Right lobe of liver (tissue), 6 donors: ENCODE results near the gene AHI1. TPM values are rescaled to one million over a fixed set of nuclear protein-coding genes. Genes with fewer than 3 reads are reported as not detected.

Source experiments
- ATAC-seq, 4 donors: fragments of 200-7000 bp; cut with Tn5 transposase; one replicate each; pipeline ENCODE4 v1.9.1; 2020; ENCODE audit warnings: mild to moderate bottlenecking in 4 of 4, moderate library complexity in 4 of 4
- DNase-seq, 3 donors: peaks; one replicate each; pipeline ENCODE4 v3.0.0-alpha.2; 2020
- H3K27ac ChIP-seq, 3 donors: fragments of 200-600 bp; one replicate each; pipeline ENCODE4 v1.8.0; 2022
- H3K27me3 ChIP-seq, 2 donors: fragments of 200-600 bp; one replicate each; pipeline ENCODE4 v1.8.0; 2022
- H3K36me3 ChIP-seq, 4 donors: fragments of 200-600 bp; sonication (generic) in 1 of 4; one replicate each; pipeline versions ENCODE4 v1.5.1 to v1.8.0; 2017 to 2022; ENCODE audit warnings: control low read depth in 1 of 4
- H3K4me1 ChIP-seq, 4 donors: fragments of 200-600 bp; sonication (generic) in 1 of 4; one replicate each; pipeline versions ENCODE4 v1.5.1 to v1.8.0; 2017 to 2022; ENCODE audit warnings: control low read depth in 1 of 4
- H3K4me3 ChIP-seq, 3 donors: fragments of 200-600 bp; one replicate each; pipeline ENCODE4 v1.8.0; 2022
- H3K9me3 ChIP-seq, 4 donors: fragments of 200-600 bp; sonication (generic) in 1 of 4; one replicate each; pipeline versions ENCODE4 v1.5.1 to v1.8.0; 2017 to 2022; ENCODE audit warnings: control low read depth in 1 of 4
- CTCF ChIP-seq, 4 donors: fragments of 200-600 bp in 3 of 4; fragments of 450-650 bp in 1 of 4; IDR thresholded peaks; one replicate each; pipeline versions ENCODE4 v1.5.1 to v1.8.0; 2016 to 2022; ENCODE audit warnings: antibody characterized with exemption in 4 of 4, mild to moderate bottlenecking in 2 of 4
- POLR2A ChIP-seq: fragments of 450-650 bp; IDR thresholded peaks from one replicate; pipeline ENCODE4 v1.6.1; 2017; ENCODE audit warnings: antibody characterized with exemption, mild to moderate bottlenecking
- WGBS: methylation state at CpG from one replicate; pipeline ENCODE4 v1.1.6; 2018; ENCODE audit warnings: low coverage, low lambda C conversion rate; ENCODE audit not compliant: insufficient coverage; ENCODE audit errors: missing lambda C conversion rate; 5-methylcytosine and 5-hydroxymethylcytosine counted together
- intact Hi-C, 2 donors: fragments of 100-400 bp; cut with DNase I; formaldehyde crosslinking; loops; one replicate each; pipeline versions ENCODE4 v1.11.2 to v1.14.1; 2022
- total RNA-seq, 6 experiments: library from RNA; depleted of rRNA in 2 of 6; stranded (reverse); fragments of >200 nt in 2 of 6; fragmentation: NEBNext Ultra II Directional in 3 of 6; extraction: Animal tissue kit (Norgen Biotek cat#: 25700) in 3 of 6; gene quantifications; one replicate each; pipeline versions ENCODE4 v1.1.0 to v1.2.4, GENCODE V29; 2016 to 2023
- donor health status: DM: no; HTN: yes; CAD: no.
- donor health status: DM: no; HTN: no; CAD: no.
- donor health status: DM: no; HTN: no; CAD: no.
- donor health status: DM: no; HTN: yes; CAD: no.
- donor health status: DM: no; HTN: yes; CAD: no.

The AHI1 gene
- total RNA-seq, 6 experiments from 2014 or later: 4.7 to 9.2 (median 8.0) TPM

- ATAC-seq (no peak), DNase-seq (no peak)
- H3K4me1 ChIP-seq: no peaks in the 10 kb centered on the region
- TF ChIP-seq POLR2A: no peak
- no peak for TF ChIP-seq CTCF (IDR thresholded peaks at IDR 0.05)
- intact Hi-C loops: no loop called here
- no peak overlapping the region for H3K27ac ChIP-seq
- no peaks in the 10 kb centered on the region for H3K36me3 ChIP-seq
- no peaks in the 10 kb centered on the region for H3K27me3 ChIP-seq
- H3K4me3 ChIP-seq: no peak overlapping the region
- 86% methylated on average over 3 of the region's 3 CpGs for WGBS
- no peaks in the 10 kb centered on the region for H3K9me3 ChIP-seq
Measured at GRCh38 chr6:135268740-135269139, 228.8 kb downstream of the AHI1 start.

- no peak overlapping the region for H3K27ac ChIP-seq
- no peaks in the 10 kb centered on the region for H3K27me3 ChIP-seq
- H3K36me3 ChIP-seq: no peaks in the 10 kb centered on the region
- TF ChIP-seq CTCF (IDR thresholded peaks at IDR 0.05): no peak
- TF ChIP-seq POLR2A: no peak
- DNase-seq: no peak
- no peaks in the 10 kb centered on the region for H3K4me1 ChIP-seq
- 80% methylated on average over 1 of the region's 3 CpGs for WGBS
- intact Hi-C loops: no loop called here
- no peaks in the 10 kb centered on the region for H3K9me3 ChIP-seq
- H3K4me3 ChIP-seq: no peak overlapping the region
- ATAC-seq: no peak
Measured at GRCh38 chr6:135268263-135268662, 229.3 kb downstream of the AHI1 start.

GRCh38 chr6:135267085-135267484 is 230.5 kb downstream of the AHI1 start:
- Histone ChIP-seq H3K4me1 (no peaks in the 10 kb centered on the region), H3K27me3 (no peaks in the 10 kb centered on the region), H3K9me3 (no peaks in the 10 kb centered on the region), H3K27ac (no peak overlapping the region), H3K4me3 (no peak overlapping the region), H3K36me3 (no peaks in the 10 kb centered on the region)
- WGBS: 65% methylated on average over 2 of the region's 2 CpGs
- ATAC-seq (no peak), DNase-seq (no peak)
- TF ChIP-seq POLR2A: no peak
- TF ChIP-seq CTCF (IDR thresholded peaks at IDR 0.05): no peak
- intact Hi-C loops: no loop called here

GRCh38 chr6:135266675-135267074 is 230.9 kb downstream of the AHI1 start:
- H3K27me3 ChIP-seq: no peaks in the 10 kb centered on the region
- H3K4me1 ChIP-seq: no peaks in the 10 kb centered on the region
- ATAC-seq: no peak
- H3K27ac ChIP-seq: no peak overlapping the region
- WGBS: 83% methylated on average over 6 of the region's 8 CpGs
- H3K4me3 ChIP-seq: no peak overlapping the region
- H3K36me3 ChIP-seq: no peaks in the 10 kb centered on the region
- intact Hi-C loops: no loop called here
- DNase-seq: no peak
- no peak for TF ChIP-seq CTCF (IDR thresholded peaks at IDR 0.05)
- TF ChIP-seq POLR2A: no peak
- no peaks in the 10 kb centered on the region for H3K9me3 ChIP-seq

- ATAC-seq: no peak
- no peak for DNase-seq
- WGBS: 97% methylated on average over 3 of the region's 3 CpGs
- no peaks in the 10 kb centered on the region for H3K9me3 ChIP-seq
- no peaks in the 10 kb centered on the region for H3K36me3 ChIP-seq
- no peak overlapping the region for H3K27ac ChIP-seq
- no peaks in the 10 kb centered on the region for H3K4me1 ChIP-seq
- no peaks in the 10 kb centered on the region for H3K27me3 ChIP-seq
- H3K4me3 ChIP-seq: no peak overlapping the region
- intact Hi-C loops: no loop called here
- no peak for TF ChIP-seq CTCF (IDR thresholded peaks at IDR 0.05)
- TF ChIP-seq POLR2A: no peak
Measured at GRCh38 chr6:135265278-135265677, 232.3 kb downstream of the AHI1 start.
